ENCODE measurements around the gene GLI1. TPM values are rescaled to one million over a fixed set of nuclear protein-coding genes. Genes with fewer than 3 reads are reported as not detected.
"Not testable (repeated sequence)": the region's sequence is repeated elsewhere in the genome, so short reads cannot be mapped to it uniquely, and the experiment has no call there.

GLI1 gene
- total RNA-seq, 1 experiment from 2014 or later: 25.8 TPM

DNA sequence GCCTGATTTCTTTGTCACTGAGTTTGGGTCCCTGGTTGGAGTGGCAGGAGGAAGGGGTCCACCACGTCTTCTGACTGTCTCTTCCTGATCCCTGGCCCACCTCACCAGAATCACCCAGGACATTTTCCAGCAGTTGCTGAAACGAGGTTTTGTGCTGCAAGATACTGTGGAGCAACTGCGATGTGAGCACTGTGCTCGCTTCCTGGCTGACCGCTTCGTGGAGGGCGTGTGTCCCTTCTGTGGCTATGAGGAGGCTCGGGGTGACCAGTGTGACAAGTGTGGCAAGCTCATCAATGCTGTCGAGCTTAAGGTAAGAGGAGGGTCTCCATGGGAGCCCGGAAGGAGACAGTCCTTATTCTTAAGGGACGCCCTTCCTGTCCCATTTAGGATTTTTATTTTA, 40.6 kb downstream of the GLI1 start:
- no peak overlapping the region for H3K56ac ChIP-seq (ENCODE audit: insufficient read length, low read depth, low read length)
- H3K23ac ChIP-seq (ENCODE audit: insufficient read length, low read depth, low read length): no peak overlapping the region
- no peak overlapping the region for H3K14ac ChIP-seq (ENCODE audit: insufficient read depth, low read length)
- H2AK5ac ChIP-seq (ENCODE audit: insufficient read length, low read length): no peak overlapping the region
- no peak overlapping the region for H3K4me3 Mint-ChIP-seq
- no peak overlapping the region for H4K91ac ChIP-seq (ENCODE audit: insufficient read length, low read depth, low read length)
- H3K27me3 Mint-ChIP-seq (ENCODE audit: low read depth): no peaks in the 10 kb centered on the region
- H4K5ac ChIP-seq (ENCODE audit: insufficient read length, low read depth, low read length): no peak overlapping the region
- no peak overlapping the region for H3K4me2 ChIP-seq (ENCODE audit: insufficient read depth, insufficient read length, low read length)
- no peak overlapping the region for H2BK12ac ChIP-seq (ENCODE audit: insufficient read length, low read depth, low read length)
- H3T11ph ChIP-seq (ENCODE audit: low read length): no peak overlapping the region
- H3K27me3 ChIP-seq (ENCODE audit: insufficient read depth, low read length): no peaks in the 10 kb centered on the region
- H4K20me1 ChIP-seq (ENCODE audit: control insufficient read depth, insufficient read depth, insufficient read length): no peaks in the 10 kb centered on the region
- no peak for TF ChIP-seq CTCF (conservative IDR thresholded peaks at IDR 0.05)
- no peak overlapping the region for H3K27ac ChIP-seq (ENCODE audit: insufficient read length, low read depth, low read length)
- H2BK15ac ChIP-seq (ENCODE audit: low read depth, low read length): no peak overlapping the region
- H3K36me3 Mint-ChIP-seq (ENCODE audit: insufficient read depth in 1 of 3, low read depth in 3 of 3): peaks cover 83 to 97% (median 89%) of the 10 kb centered on the region in 3 experiments
- no peak overlapping the region for H3K18ac ChIP-seq (ENCODE audit: insufficient read length, low read depth, low read length)
- no peak overlapping the region for H3K4ac ChIP-seq (ENCODE audit: low read depth, low read length)
- H2AFZ ChIP-seq (ENCODE audit: low read length): no peak overlapping the region
- peaks cover 0 to 3% of the 10 kb centered on the region in 2 experiments; a peak in 1 of 5 replicates for H3K9me3 Mint-ChIP-seq
- no peaks in the 10 kb centered on the region for H3K4me1 ChIP-seq (ENCODE audit: insufficient read depth, low read length)
- no peak overlapping the region for H2BK5ac ChIP-seq (ENCODE audit: insufficient read length, low read length)
- H2BK20ac ChIP-seq (ENCODE audit: low read depth, low read length, poor library complexity, severe bottlenecking): no peak overlapping the region
- WGBS (ENCODE audit: extremely low coverage, insufficient read length, low lambda C conversion rate): no CpG with 5 or more reads among the region's 11 CpGs
- DNase-seq: no peak
- H4K8ac ChIP-seq (replicated peaks; ENCODE audit: insufficient read length, low read depth, low read length): no peak overlapping the region
- H3K79me1 ChIP-seq (ENCODE audit: insufficient read depth, low read depth, low read length, poor library complexity, severe bottlenecking): no peaks in the 10 kb centered on the region
- no peak overlapping the region for H2BK120ac ChIP-seq (ENCODE audit: low read depth, low read length, poor library complexity, severe bottlenecking)
- H3K9ac ChIP-seq (ENCODE audit: extremely low read depth, insufficient read length, low read length): no peak overlapping the region
- peaks cover 0 to 2% of the 10 kb centered on the region in 2 experiments; a peak in 2 of 4 replicates for H3K4me1 Mint-ChIP-seq
- H3K79me2 ChIP-seq (ENCODE audit: insufficient read depth, low read length): no peaks in the 10 kb centered on the region
- H3K27ac Mint-ChIP-seq: no peak overlapping the region; a peak in 1 of 7 replicates
- H3K23me2 ChIP-seq (ENCODE audit: insufficient read length, low read depth, low read length, poor library complexity, severe bottlenecking): no peaks in the 10 kb centered on the region
- H3K9me3 ChIP-seq (ENCODE audit: control insufficient read depth, low read depth, low read length): no peaks in the 10 kb centered on the region

GRCh38 chr12:57502311-57502969, 42.9 kb downstream of the GLI1 start:
- H2BK5ac ChIP-seq (ENCODE audit: insufficient read length, low read length); H2BK120ac ChIP-seq (ENCODE audit: low read depth, low read length, poor library complexity, severe bottlenecking); H3K27me3 ChIP-seq (ENCODE audit: insufficient read depth, low read length); H3K27ac ChIP-seq (ENCODE audit: insufficient read length, low read depth, low read length); H3K23ac ChIP-seq (ENCODE audit: insufficient read length, low read depth, low read length); H3K4me1 Mint-ChIP-seq; H2BK12ac ChIP-seq (ENCODE audit: insufficient read length, low read depth, low read length); H4K20me1 ChIP-seq (ENCODE audit: control insufficient read depth, insufficient read depth, insufficient read length); H4K91ac ChIP-seq (ENCODE audit: insufficient read length, low read depth, low read length); H3K9me3 Mint-ChIP-seq; H2BK20ac ChIP-seq (ENCODE audit: low read depth, low read length, poor library complexity, severe bottlenecking); H4K5ac ChIP-seq (ENCODE audit: insufficient read length, low read depth, low read length); H3K79me1 ChIP-seq (ENCODE audit: insufficient read depth, low read depth, low read length, poor library complexity, severe bottlenecking); H3T11ph ChIP-seq (ENCODE audit: low read length); H3K9ac ChIP-seq (ENCODE audit: extremely low read depth, insufficient read length, low read length); H3K56ac ChIP-seq (ENCODE audit: insufficient read length, low read depth, low read length); H3K27me3 Mint-ChIP-seq (ENCODE audit: low read depth); H3K4me3 Mint-ChIP-seq; H3K4ac ChIP-seq (ENCODE audit: low read depth, low read length); H3K18ac ChIP-seq (ENCODE audit: insufficient read length, low read depth, low read length); H3K79me2 ChIP-seq (ENCODE audit: insufficient read depth, low read length); H2AK5ac ChIP-seq (ENCODE audit: insufficient read length, low read length); DNase-seq; H2AFZ ChIP-seq (ENCODE audit: low read length); H3K14ac ChIP-seq (ENCODE audit: insufficient read depth, low read length); H3K4me1 ChIP-seq (ENCODE audit: insufficient read depth, low read length); H3K27ac Mint-ChIP-seq; H4K8ac ChIP-seq (replicated peaks; ENCODE audit: insufficient read length, low read depth, low read length); H3K9me3 ChIP-seq (ENCODE audit: control insufficient read depth, low read depth, low read length); H3K4me2 ChIP-seq (ENCODE audit: insufficient read depth, insufficient read length, low read length); H3K23me2 ChIP-seq (ENCODE audit: insufficient read length, low read depth, low read length, poor library complexity, severe bottlenecking); H2BK15ac ChIP-seq (ENCODE audit: low read depth, low read length): not testable (repeated sequence)
- no CpG with 5 or more reads among the region's 22 CpGs for WGBS (ENCODE audit: extremely low coverage, insufficient read length, low lambda C conversion rate)
- H3K36me3 Mint-ChIP-seq (ENCODE audit: insufficient read depth in 1 of 3, low read depth in 3 of 3): peaks cover 78 to 90% (median 85%) of the 10 kb centered on the region in 3 experiments

Measured in H9 (cell line).